Calu3 (cell line): ENCODE results near the gene NUP93. TPM values are rescaled to one million over a fixed set of nuclear protein-coding genes. Genes with fewer than 3 reads are reported as not detected.

ENCODE experiments used
- BruUV-seq: library from RNA; stranded (reverse); fragments of 400-500 nt; replicated peaks from 2 replicates; lab custom pipeline; 2021; lab: Mats Ljungman, UMichigan
- CTCF ChIA-PET: fragments of 300-600 bp; sonication (Branson Sonifier 250); formaldehyde crosslinking; loops from one replicate; lab custom pipeline; 2022; ENCODE audit warnings: antibody characterized with exemption; lab: Charles Lee
- DNase-seq: peaks from one replicate; pipeline ENCODE4 v3.0.0; 2022
- H3K27ac Mint-ChIP-seq: one replicate; pipeline ENCODE4 v1.8.0; 2022; ENCODE audit warnings: mixed read lengths; ENCODE audit not compliant: unreplicated experiment
- H3K27me3 Mint-ChIP-seq: one replicate; pipeline ENCODE4 v1.8.0; 2022; ENCODE audit warnings: mixed read lengths; ENCODE audit not compliant: unreplicated experiment
- H3K36me3 Mint-ChIP-seq: one replicate; pipeline ENCODE4 v1.8.0; 2022; ENCODE audit warnings: mild to moderate bottlenecking, moderate library complexity, mixed read lengths; ENCODE audit not compliant: insufficient read depth, unreplicated experiment
- H3K4me1 Mint-ChIP-seq: one replicate; pipeline ENCODE4 v1.8.0; 2022; ENCODE audit warnings: mild to moderate bottlenecking, low read depth, mixed read lengths; ENCODE audit not compliant: unreplicated experiment
- H3K4me3 Mint-ChIP-seq: one replicate; pipeline ENCODE4 v1.8.0; 2022; ENCODE audit warnings: mild to moderate bottlenecking, low read depth, moderate library complexity, mixed read lengths; ENCODE audit not compliant: unreplicated experiment
- H3K9me3 Mint-ChIP-seq: one replicate; pipeline ENCODE4 v1.8.0; 2022; ENCODE audit warnings: low read depth, mixed read lengths; ENCODE audit not compliant: unreplicated experiment
- CTCF ChIP-seq: fragments of 200-600 bp; IDR thresholded peaks from one replicate; pipeline ENCODE4 v1.8.0; 2022; ENCODE audit warnings: antibody characterized with exemption; ENCODE audit not compliant: unreplicated experiment
- intact Hi-C: fragments of 100-400 bp; cut with micrococcal nuclease; formaldehyde crosslinking; loops from one replicate; pipeline ENCODE4 v1.10.0; 2022; ENCODE audit not compliant: unreplicated experiment
- total RNA-seq: library from RNA; stranded (reverse); gene quantifications from 2 replicates; pipeline ENCODE4 v1.2.3, GENCODE V29; 2022

NUP93 gene
- total RNA-seq, 1 experiment from 2014 or later: 120 TPM

GRCh38 chr16:56774016-56774680, 44.2 kb downstream of the NUP93 start:
- intact Hi-C loops: no loop called here
- Mint-ChIP-seq H3K9me3 (no peaks in the 10 kb centered on the region), H3K27me3 (no peaks in the 10 kb centered on the region), H3K4me3 (no peak overlapping the region), H3K36me3 (no peaks in the 10 kb centered on the region), H3K27ac (no peak overlapping the region), H3K4me1 (peaks cover 8% of the 10 kb centered on the region)
- DNase-seq: no peak
- CTCF ChIA-PET: no interaction called here
- TF ChIP-seq CTCF: no peak
- BruUV-seq: no TSS peak

- no TSS peak for BruUV-seq
- Mint-ChIP-seq H3K27me3 (no peaks in the 10 kb centered on the region), H3K9me3 (no peaks in the 10 kb centered on the region), H3K4me3 (no peak overlapping the region), H3K36me3 (no peaks in the 10 kb centered on the region), H3K4me1 (peaks cover 8% of the 10 kb centered on the region), H3K27ac (no peak overlapping the region)
- no peak for DNase-seq
- no peak for TF ChIP-seq CTCF
- CTCF ChIA-PET: no interaction called here
- intact Hi-C loops: no loop called here
Measured at GRCh38 chr16:56775162-56775561, 45.2 kb downstream of the NUP93 start.

DNA sequence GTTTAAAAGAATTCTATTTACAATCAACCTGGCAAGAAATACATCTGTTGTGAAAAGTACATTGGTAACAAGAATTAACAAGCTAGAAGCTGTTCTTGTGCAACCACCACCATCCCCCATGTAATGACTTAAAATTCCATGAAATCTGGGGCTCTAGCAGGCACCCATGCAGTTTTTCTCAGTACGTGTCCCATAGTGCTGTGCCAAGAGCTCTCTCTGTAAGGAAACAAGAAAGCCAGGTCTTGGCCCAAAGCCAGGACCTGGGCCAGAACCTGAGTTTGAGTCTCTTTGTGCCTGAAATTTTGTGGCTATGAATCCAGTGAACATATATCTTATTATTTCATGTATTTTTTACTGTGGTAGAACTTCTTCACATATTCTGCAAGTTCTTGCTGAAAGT, 46.6 kb downstream of the NUP93 start:
- TF ChIP-seq CTCF: no peak
- Mint-ChIP-seq H3K4me1 (peaks cover 7% of the 10 kb centered on the region), H3K27ac (no peak overlapping the region), H3K27me3 (no peaks in the 10 kb centered on the region), H3K36me3 (no peaks in the 10 kb centered on the region), H3K9me3 (no peaks in the 10 kb centered on the region), H3K4me3 (no peak overlapping the region)
- DNase-seq: no peak
- no TSS peak for BruUV-seq
- CTCF ChIA-PET: no interaction called here
- intact Hi-C loops: no loop called here

DNA sequence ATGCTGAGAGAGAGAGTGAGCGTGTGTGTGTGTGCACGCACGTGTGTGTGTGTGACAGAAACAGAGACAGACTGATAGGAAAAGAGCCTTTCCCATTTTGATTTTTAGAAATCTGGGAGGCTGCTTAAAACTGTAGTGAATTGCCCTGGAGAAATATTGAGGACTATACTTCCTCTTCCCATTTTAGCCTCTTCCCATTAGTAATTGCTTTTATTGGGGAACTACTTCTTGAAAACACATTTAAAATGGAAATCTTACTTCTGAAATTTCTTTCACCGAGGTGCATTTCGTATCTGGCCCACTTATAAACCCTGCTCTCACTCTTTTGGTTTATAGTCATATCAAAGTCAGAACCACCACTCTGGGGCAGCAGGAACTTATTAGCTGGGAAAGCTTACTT, 47.1 kb downstream of the NUP93 start:
- TF ChIP-seq CTCF: no peak
- Mint-ChIP-seq H3K27me3 (no peaks in the 10 kb centered on the region), H3K4me3 (no peak overlapping the region), H3K27ac (no peak overlapping the region), H3K4me1 (peaks cover 3% of the 10 kb centered on the region), H3K9me3 (no peaks in the 10 kb centered on the region), H3K36me3 (no peaks in the 10 kb centered on the region)
- no TSS peak for BruUV-seq
- CTCF ChIA-PET: no interaction called here
- intact Hi-C loops: no loop called here
- DNase-seq: no peak
